IMR-90 (cell line): ENCODE measurements around the gene FIBCD1. TPM values are rescaled to one million over a fixed set of nuclear protein-coding genes. Genes with fewer than 3 reads are reported as not detected.

ENCODE experiments used
- ATAC-seq: fragments of 200-7000 bp; cut with Tn5 transposase; 2 replicates; pipeline ENCODE4 v1.9.1; 2020; ENCODE audit warnings: low read depth, mild to moderate bottlenecking, moderate library complexity
- BruUV-seq: library from RNA; stranded (reverse); fragments of 400-500 nt; replicated peaks from 2 replicates; lab custom pipeline; 2021; lab: Mats Ljungman, UMichigan
- CTCF ChIA-PET: fragments of 300-600 bp; formaldehyde crosslinking; extraction: SDS; loops from one replicate; lab custom pipeline; 2021; ENCODE audit warnings: antibody characterized with exemption; lab: Yijun Ruan, JAX
- POLR2A ChIA-PET: fragments of 300-600 bp; sonication (Branson Sonifier 250); formaldehyde crosslinking; loops from one replicate; lab custom pipeline; 2022; ENCODE audit warnings: antibody characterized with exemption; ENCODE audit not compliant: unreplicated experiment; lab: Charles Lee
- DNase-seq: peaks from one replicate; pipeline ENCODE4 v3.0.0; 2013
- H2AFZ ChIP-seq: replicated peaks from 2 replicates; pipeline ENCODE3; 2013; ENCODE audit warnings: low read length, mild to moderate bottlenecking; ENCODE audit not compliant: poor library complexity
- H2AK5ac ChIP-seq: 2 replicates; pipeline ENCODE4 v1.6.1; 2013; ENCODE audit warnings: low read depth, low read length, inconsistent platforms
- H2AK9ac ChIP-seq: replicated peaks from 2 replicates; pipeline ENCODE3; 2013; ENCODE audit warnings: mild to moderate bottlenecking, low read depth, low read length, moderate library complexity; ENCODE audit not compliant: poor library complexity
- H2BK120ac ChIP-seq: 2 replicates; pipeline ENCODE4 v1.6.1; 2013; ENCODE audit warnings: low read depth, low read length, inconsistent platforms
- H2BK15ac ChIP-seq: 3 replicates; pipeline ENCODE4 v1.6.1; 2013; ENCODE audit warnings: low read depth, low read length, inconsistent platforms
- H2BK20ac ChIP-seq: 2 replicates; pipeline ENCODE4 v1.6.1; 2013; ENCODE audit warnings: low read depth, mild to moderate bottlenecking, inconsistent platforms, low read length, moderate library complexity
- H2BK5ac ChIP-seq: 2 replicates; pipeline ENCODE4 v1.6.1; 2013; ENCODE audit warnings: mild to moderate bottlenecking, low read depth, low read length, inconsistent platforms; ENCODE audit not compliant: poor library complexity, severe bottlenecking
- H3K14ac ChIP-seq: replicated peaks from 2 replicates; pipeline ENCODE4 v1.6.1; 2013; ENCODE audit warnings: low read depth, low read length, inconsistent platforms
- H3K18ac ChIP-seq: 2 replicates; pipeline ENCODE4 v1.6.1; 2013; ENCODE audit warnings: low read depth, low read length, control low read depth
- H3K23ac ChIP-seq: 2 replicates; pipeline ENCODE4 v1.6.1; 2013; ENCODE audit warnings: low read depth, low read length, inconsistent platforms
- H3K27ac ChIP-seq: 2 replicates; pipeline ENCODE4 v1.5.1; 2013; ENCODE audit warnings: mild to moderate bottlenecking, control low read depth, low read length; ENCODE audit not compliant: insufficient read depth
- H3K27me3 ChIP-seq: 2 replicates; pipeline ENCODE4 v1.6.1; 2013; ENCODE audit warnings: low read length; ENCODE audit not compliant: control insufficient read depth, insufficient read depth
- H3K36me3 ChIP-seq: 2 replicates; pipeline ENCODE4 v1.6.1; 2013; ENCODE audit warnings: low read length, mixed read lengths; ENCODE audit not compliant: control insufficient read depth, insufficient read depth
- H3K4ac ChIP-seq: 2 replicates; pipeline ENCODE4 v1.6.1; 2013; ENCODE audit warnings: low read depth, low read length, inconsistent platforms
- H3K4me1 ChIP-seq: 2 replicates; pipeline ENCODE4 v1.6.1; 2013; ENCODE audit warnings: low read length, mixed read lengths; ENCODE audit not compliant: control insufficient read depth, insufficient read depth
- H3K4me2 ChIP-seq: 2 replicates; pipeline ENCODE4 v1.6.1; 2013; ENCODE audit warnings: low read depth, mild to moderate bottlenecking, control low read depth, low read length, moderate library complexity
- H3K4me3 ChIP-seq: 2 replicates; pipeline ENCODE4 v1.5.1; 2013; ENCODE audit warnings: low read depth, mild to moderate bottlenecking, control low read depth, low read length, moderate library complexity; ENCODE audit not compliant: insufficient read depth
- H3K56ac ChIP-seq: 2 replicates; pipeline ENCODE4 v1.6.1; 2013; ENCODE audit warnings: low read length, inconsistent platforms; ENCODE audit not compliant: insufficient read depth; ENCODE audit errors: extremely low read depth
- H3K79me1 ChIP-seq, 2 experiments: 2 replicates each; pipeline ENCODE4 v1.6.1; 2013; ENCODE audit warnings: low read length in 2 of 2, inconsistent platforms in 1 of 2, low read depth in 1 of 2
- H3K9ac ChIP-seq: 2 replicates; pipeline ENCODE4 v1.6.1; 2013; ENCODE audit warnings: low read depth, low read length, control low read depth
- H3K9me1 ChIP-seq: 2 replicates; pipeline ENCODE4 v1.6.1; 2013; ENCODE audit warnings: low read length, inconsistent platforms; ENCODE audit not compliant: insufficient read depth
- H3K9me3 ChIP-seq: 2 replicates; pipeline ENCODE4 v1.6.1; 2013; ENCODE audit warnings: low read length; ENCODE audit not compliant: control insufficient read depth, insufficient read depth
- H4K20me1 ChIP-seq: 2 replicates; pipeline ENCODE4 v1.6.1; 2013; ENCODE audit warnings: low read length, inconsistent platforms; ENCODE audit not compliant: insufficient read depth
- H4K5ac ChIP-seq: 2 replicates; pipeline ENCODE4 v1.6.1; 2013; ENCODE audit warnings: mild to moderate bottlenecking, low read depth, low read length, control low read depth
- H4K8ac ChIP-seq, 2 experiments: 2 replicates each; pipeline ENCODE4 v1.6.1; 2013; ENCODE audit warnings: low read depth in 2 of 2, low read length in 2 of 2, control low read depth in 1 of 2, inconsistent platforms in 1 of 2
- H4K91ac ChIP-seq: 2 replicates; pipeline ENCODE4 v1.6.1; 2013; ENCODE audit warnings: low read depth, low read length, inconsistent platforms; ENCODE audit not compliant: insufficient read depth
- BHLHE40 ChIP-seq: fragments of 150-350 bp; IDR thresholded peaks from 2 replicates; pipeline ENCODE4 v1.6.1; 2016; ENCODE audit warnings: mild to moderate bottlenecking, low read depth, low read length
- CEBPB ChIP-seq: IDR thresholded peaks from 2 replicates; pipeline ENCODE4 v1.6.1; 2012; ENCODE audit warnings: low read depth, low read length, improper control_type of control experiment
- CHD1 ChIP-seq: IDR thresholded peaks from 2 replicates; pipeline ENCODE4 v1.6.1; 2012; ENCODE audit warnings: low read depth, low read length, improper control_type of control experiment
- ELK1 ChIP-seq: fragments of 150-350 bp; IDR thresholded peaks from 2 replicates; pipeline ENCODE4 v1.6.1; 2016; ENCODE audit warnings: low read depth, mild to moderate bottlenecking, low read length, moderate library complexity, borderline replicate concordance
- FOS ChIP-seq: fragments of 150-350 bp; IDR thresholded peaks from 2 replicates; pipeline ENCODE4 v1.6.1; 2016; ENCODE audit warnings: low read depth, low read length
- MAFK ChIP-seq: IDR thresholded peaks from 2 replicates; pipeline ENCODE4 v1.6.1; 2012; ENCODE audit warnings: low read depth, low read length, improper control_type of control experiment
- MAZ ChIP-seq: IDR thresholded peaks from 2 replicates; pipeline ENCODE4 v1.6.1; 2012; ENCODE audit warnings: low read depth, mild to moderate bottlenecking, low read length, improper control_type of control experiment, moderate library complexity, borderline replicate concordance
- MXI1 ChIP-seq: IDR thresholded peaks from 2 replicates; pipeline ENCODE4 v1.6.1; 2012; ENCODE audit warnings: low read depth, mild to moderate bottlenecking, low read length, moderate library complexity, borderline replicate concordance
- NFE2L2 ChIP-seq: fragments of 150-350 bp; IDR thresholded peaks from 2 replicates; pipeline ENCODE4 v1.6.1; 2016; ENCODE audit warnings: low read depth, mild to moderate bottlenecking, low read length
- POLR2A ChIP-seq: IDR thresholded peaks from 2 replicates; pipeline ENCODE4 v1.6.1; 2012; ENCODE audit warnings: mild to moderate bottlenecking, low read depth, low read length
- RAD21 ChIP-seq: IDR thresholded peaks from 2 replicates; pipeline ENCODE4 v1.6.1; 2012; ENCODE audit warnings: low read length, improper control_type of control experiment
- RCOR1 ChIP-seq: IDR thresholded peaks from 2 replicates; pipeline ENCODE4 v1.6.1; 2012; ENCODE audit warnings: mild to moderate bottlenecking, low read length, improper control_type of control experiment; ENCODE audit not compliant: insufficient replicate concordance
- RFX5 ChIP-seq: IDR thresholded peaks from 2 replicates; pipeline ENCODE4 v1.8.0; 2012; ENCODE audit warnings: low read depth, mild to moderate bottlenecking, low read length, moderate library complexity
- SMC3 ChIP-seq: fragments of 150-350 bp; IDR thresholded peaks from 2 replicates; pipeline ENCODE4 v1.6.1; 2016; ENCODE audit warnings: low read depth, mild to moderate bottlenecking, antibody characterized with exemption, low read length, moderate library complexity
- USF2 ChIP-seq: fragments of 150-350 bp; IDR thresholded peaks from 2 replicates; pipeline ENCODE4 v1.6.1; 2017; ENCODE audit warnings: mild to moderate bottlenecking, antibody characterized with exemption, low read length, low read depth
- WGBS, 2 experiments: methylation state at CpG; one replicate each; pipeline versions ENCODE4 v1.1.5 to v1.1.7; 2013; ENCODE audit warnings: missing lambda C conversion rate in 2 of 2; ENCODE audit not compliant: insufficient read length in 1 of 2; ENCODE audit errors: extremely low coverage in 2 of 2; 5-methylcytosine and 5-hydroxymethylcytosine counted together
- dilution Hi-C: fragments of 300-500 bp; cut with HindIII; formaldehyde crosslinking; loops from one replicate; pipeline ENCODE4 v1.14.3; 2018; ENCODE audit warnings: low sequenced_read_pairs; ENCODE audit not compliant: unreplicated experiment
- in situ Hi-C: fragments of 300-500 bp; cut with MboI; formaldehyde crosslinking; loops from 3 replicates; pipeline ENCODE4 v1.14.3; 2019; ENCODE audit warnings: low sequenced_read_pairs, inconsistent platforms, mixed read lengths
- intact Hi-C: fragments of 100-400 bp; cut with micrococcal nuclease; formaldehyde crosslinking; loops from 2 replicates; pipeline ENCODE4 v1.10.0; 2022
- polyA plus RNA-seq, 3 experiments: library from polyadenylated mRNA; depleted of rRNA; stranded (reverse); fragments of >200 nt; gene quantifications; 2 replicates each; pipeline ENCODE4 v1.2.3, GENCODE V29; 2012; ENCODE audit warnings: low replicate concordance in 1 of 3
- total RNA-seq: library from RNA; depleted of rRNA; stranded (reverse); fragments of >200 nt; gene quantifications from 2 replicates; pipeline ENCODE4 v1.2.3, GENCODE V29; 2012
- TF ChIP-seq, protein P1 (sequence below): conservative IDR thresholded peaks from 2 replicates; pipeline ENCODE4 v1.5.1; 2012; ENCODE audit warnings: mild to moderate bottlenecking, low read depth, low read length, improper control_type of control experiment

FIBCD1 gene
- total and polyA plus RNA-seq, 2 of the 4 experiments (the other 2 are of a cell fraction): 1.1 to 10.1 TPM

DNA sequence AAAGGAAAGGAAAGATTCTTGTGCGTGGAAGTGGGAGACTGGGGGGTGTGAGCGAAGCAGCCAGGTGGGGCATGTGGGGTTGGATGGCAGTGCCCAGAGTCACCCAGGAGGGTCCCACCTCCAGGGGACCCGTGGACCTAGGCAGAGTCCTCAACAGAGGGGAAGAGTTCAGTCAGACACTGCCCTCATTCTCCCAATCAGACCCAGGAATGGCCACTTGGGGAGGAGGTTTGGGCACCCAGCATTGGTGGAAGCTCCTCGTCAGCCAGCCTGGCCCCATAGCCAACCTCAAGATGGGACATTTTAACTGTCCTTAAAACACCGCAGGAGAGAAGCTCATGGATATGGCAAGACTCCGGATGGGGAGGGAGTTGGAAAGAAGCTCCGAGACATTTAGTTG lies 48.0 kb upstream of the FIBCD1 start:
- H3K4me1 ChIP-seq: no peaks in the 10 kb centered on the region
- no peak overlapping the region for H4K8ac ChIP-seq
- H3K36me3 ChIP-seq: no peaks in the 10 kb centered on the region
- no peak overlapping the region for H4K91ac ChIP-seq
- H2BK120ac ChIP-seq: no peak overlapping the region
- H3K79me1 ChIP-seq: no peaks in the 10 kb centered on the region
- H3K27ac ChIP-seq: no peak overlapping the region
- H2AK9ac ChIP-seq: no peak overlapping the region
- DNase-seq: no peak
- H3K4me3 ChIP-seq: no peak overlapping the region
- no peak overlapping the region for H2BK5ac ChIP-seq
- no peak overlapping the region for H2AK5ac ChIP-seq
- H3K14ac ChIP-seq: no peak overlapping the region
- H3K18ac ChIP-seq: no peak overlapping the region
- TF ChIP-seq RCOR1 (no peak), FOS (no peak), NFE2L2 (no peak), MXI1 (no peak), MAZ (no peak), BHLHE40 (no peak), POLR2A (no peak), RAD21 (no peak), USF2 (no peak), MAFK (no peak), ELK1 (no peak), SMC3 (no peak), CEBPB (no peak), CHD1 (no peak), RFX5 (no peak)
- TF ChIP-seq, protein P1, sequence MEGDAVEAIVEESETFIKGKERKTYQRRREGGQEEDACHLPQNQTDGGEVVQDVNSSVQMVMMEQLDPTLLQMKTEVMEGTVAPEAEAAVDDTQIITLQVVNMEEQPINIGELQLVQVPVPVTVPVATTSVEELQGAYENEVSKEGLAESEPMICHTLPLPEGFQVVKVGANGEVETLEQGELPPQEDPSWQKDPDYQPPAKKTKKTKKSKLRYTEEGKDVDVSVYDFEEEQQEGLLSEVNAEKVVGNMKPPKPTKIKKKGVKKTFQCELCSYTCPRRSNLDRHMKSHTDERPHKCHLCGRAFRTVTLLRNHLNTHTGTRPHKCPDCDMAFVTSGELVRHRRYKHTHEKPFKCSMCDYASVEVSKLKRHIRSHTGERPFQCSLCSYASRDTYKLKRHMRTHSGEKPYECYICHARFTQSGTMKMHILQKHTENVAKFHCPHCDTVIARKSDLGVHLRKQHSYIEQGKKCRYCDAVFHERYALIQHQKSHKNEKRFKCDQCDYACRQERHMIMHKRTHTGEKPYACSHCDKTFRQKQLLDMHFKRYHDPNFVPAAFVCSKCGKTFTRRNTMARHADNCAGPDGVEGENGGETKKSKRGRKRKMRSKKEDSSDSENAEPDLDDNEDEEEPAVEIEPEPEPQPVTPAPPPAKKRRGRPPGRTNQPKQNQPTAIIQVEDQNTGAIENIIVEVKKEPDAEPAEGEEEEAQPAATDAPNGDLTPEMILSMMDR: no peak
- no peak overlapping the region for H2BK15ac ChIP-seq
- no peaks in the 10 kb centered on the region for H4K20me1 ChIP-seq
- H3K9me3 ChIP-seq: no peaks in the 10 kb centered on the region
- H3K9ac ChIP-seq: no peak overlapping the region
- no peaks in the 10 kb centered on the region for H3K9me1 ChIP-seq
- no peak overlapping the region for H3K4ac ChIP-seq
- ChIA-PET CTCF (interaction anchor here (1.2 kb wide), 1 partner anchor 11 kb away, joined by 3 read pairs; no protein-coding TSS in a partner anchor), POLR2A (no interaction called here)
- H2BK20ac ChIP-seq: no peak overlapping the region
- 55% methylated on average over 2 of the region's 7 CpGs; no CpG with 5 or more reads in 1 of the 2 experiments for WGBS, 2 experiments
- dilution Hi-C loops: no loop called here
- ATAC-seq: no peak
- no peak overlapping the region for H3K4me2 ChIP-seq
- in situ Hi-C loops: no loop called here
- H3K27me3 ChIP-seq: peaks cover 43% of the 10 kb centered on the region
- H3K56ac ChIP-seq: no peak overlapping the region
- H2AFZ ChIP-seq: no peak overlapping the region
- no peak overlapping the region for H4K5ac ChIP-seq
- BruUV-seq: no TSS peak
- H3K23ac ChIP-seq: no peak overlapping the region
- intact Hi-C loops: no loop called here
